ENCODE data around the gene WDR81. TPM values are rescaled to one million over a fixed set of nuclear protein-coding genes. Genes with fewer than 3 reads are reported as not detected.

Gene WDR81
- polyA plus RNA-seq, 2 of the 4 experiments (the other 2 are of a cell fraction), result 4.9 to 26.8 TPM

DNA sequence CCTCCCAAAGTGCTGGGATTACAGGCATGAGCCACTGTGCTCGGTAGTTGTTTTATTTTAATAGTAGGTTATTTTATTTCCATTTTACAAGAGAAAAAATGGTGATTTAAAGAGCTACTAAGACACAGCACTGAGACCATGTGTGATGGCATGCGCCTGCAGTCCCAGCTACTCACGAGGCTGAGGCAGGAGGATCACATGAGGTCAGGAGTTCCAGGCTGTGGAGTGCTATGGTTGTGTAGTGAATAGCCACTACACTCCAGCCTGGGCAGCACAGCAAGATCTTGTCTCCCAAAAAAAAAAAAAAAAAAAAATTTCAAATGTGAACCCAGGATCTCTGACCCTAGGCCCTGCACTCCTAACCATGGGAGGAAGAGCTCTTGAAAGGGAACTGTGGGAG lies 41.1 kb downstream of the WDR81 start:
- no peak overlapping the region for H3K4me3 ChIP-seq
- CTCF ChIA-PET, result interaction anchor here (0.6 to 28.6 kb wide), 10 partner anchors 9 to 506 kb away, joined by 3 to 591 read pairs (median 4); partner anchors contain the start of gene WDR81
- POLR2A ChIA-PET, result no interaction called here
- no peak for TF ChIP-seq CBX2 (IDR thresholded peaks at IDR 0.05; ENCODE audit: borderline replicate concordance, low read depth)
- TF ChIP-seq JUN (IDR thresholded peaks at IDR 0.05), result no peak
- no peak for TF ChIP-seq ZSCAN20 (CRISPR knock-in tag; IDR thresholded peaks at IDR 0.05)
- no peak overlapping the region for H3K4me2 ChIP-seq
- no peak for DNase-seq (ENCODE audit: low read depth in 1 of 2, low spot score in 1 of 2)
- peaks cover 31% of the 10 kb centered on the region for H3K4me1 ChIP-seq
- no peaks in the 10 kb centered on the region for H3K9me3 ChIP-seq
- WGBS (ENCODE audit: missing lambda C conversion rate), result 89% methylated on average over 3 of the region's 3 CpGs
- no peak overlapping the region for H3K27ac ChIP-seq
- no peak for ATAC-seq
- FAIRE-seq, result no peak

- Histone ChIP-seq H3K4me1 (peaks cover 31% of the 10 kb centered on the region), H3K9me3 (no peaks in the 10 kb centered on the region), H3K4me2 (no peak overlapping the region), H3K27ac (peak overlapping the region in 1 of 2 experiments; percentile 32; a peak in 1 of 6 replicates), H3K4me3 (no peak overlapping the region)
- ChIA-PET POLR2A (no interaction called here), CTCF (interaction anchor here (0.6 to 28.6 kb wide), 10 partner anchors 8 to 507 kb away, joined by 3 to 591 read pairs (median 5); partner anchors contain the start of gene WDR81)
- TF ChIP-seq ZC3H11A (IDR thresholded peaks at IDR 0.05) (peak; percentile 41), CBX2 (IDR thresholded peaks at IDR 0.05; ENCODE audit: borderline replicate concordance, low read depth) (no peak)
- WGBS (ENCODE audit: missing lambda C conversion rate), result 82% methylated on average over 20 of the region's 21 CpGs
- FAIRE-seq (no peak), DNase-seq (ENCODE audit: low read depth in 1 of 2, low spot score in 1 of 2) (no peak), ATAC-seq (no peak)
These were observed 42.1 kb downstream of the WDR81 start for GRCh38 chr17:1766382-1767135.

- DNase-seq (ENCODE audit: low read depth in 1 of 2, low spot score in 1 of 2) (no peak), FAIRE-seq (no peak), ATAC-seq (no peak)
- ChIA-PET POLR2A (no interaction called here), CTCF (interaction anchor here (1.0 to 28.6 kb wide), 5 partner anchors 9 to 193 kb away, joined by 3 to 591 read pairs (median 6); partner anchors contain the start of gene WDR81)
- no peak overlapping the region for H3K4me3 ChIP-seq
- no peak overlapping the region for H3K27ac ChIP-seq
- TF ChIP-seq KDM1A (IDR thresholded peaks at IDR 0.05; ENCODE audit: low read depth) (no peak), E2F6 (IDR thresholded peaks at IDR 0.05; ENCODE audit: borderline replicate concordance, low read depth) (no peak)
- TF ChIP-seq, protein P1, sequence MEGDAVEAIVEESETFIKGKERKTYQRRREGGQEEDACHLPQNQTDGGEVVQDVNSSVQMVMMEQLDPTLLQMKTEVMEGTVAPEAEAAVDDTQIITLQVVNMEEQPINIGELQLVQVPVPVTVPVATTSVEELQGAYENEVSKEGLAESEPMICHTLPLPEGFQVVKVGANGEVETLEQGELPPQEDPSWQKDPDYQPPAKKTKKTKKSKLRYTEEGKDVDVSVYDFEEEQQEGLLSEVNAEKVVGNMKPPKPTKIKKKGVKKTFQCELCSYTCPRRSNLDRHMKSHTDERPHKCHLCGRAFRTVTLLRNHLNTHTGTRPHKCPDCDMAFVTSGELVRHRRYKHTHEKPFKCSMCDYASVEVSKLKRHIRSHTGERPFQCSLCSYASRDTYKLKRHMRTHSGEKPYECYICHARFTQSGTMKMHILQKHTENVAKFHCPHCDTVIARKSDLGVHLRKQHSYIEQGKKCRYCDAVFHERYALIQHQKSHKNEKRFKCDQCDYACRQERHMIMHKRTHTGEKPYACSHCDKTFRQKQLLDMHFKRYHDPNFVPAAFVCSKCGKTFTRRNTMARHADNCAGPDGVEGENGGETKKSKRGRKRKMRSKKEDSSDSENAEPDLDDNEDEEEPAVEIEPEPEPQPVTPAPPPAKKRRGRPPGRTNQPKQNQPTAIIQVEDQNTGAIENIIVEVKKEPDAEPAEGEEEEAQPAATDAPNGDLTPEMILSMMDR (IDR thresholded peaks at IDR 0.05), result 0 out of 3 replicates have a peak, but pooled peaks have one; percentile 12
- WGBS (ENCODE audit: missing lambda C conversion rate), result 96% methylated on average over 12 of the region's 12 CpGs
- H3K4me2 ChIP-seq, result no peak overlapping the region
- H3K9me3 ChIP-seq, result no peaks in the 10 kb centered on the region
- peaks cover 24% of the 10 kb centered on the region for H3K4me1 ChIP-seq
These were observed 42.9 kb downstream of the WDR81 start for GRCh38 chr17:1767358-1767757.

DNA sequence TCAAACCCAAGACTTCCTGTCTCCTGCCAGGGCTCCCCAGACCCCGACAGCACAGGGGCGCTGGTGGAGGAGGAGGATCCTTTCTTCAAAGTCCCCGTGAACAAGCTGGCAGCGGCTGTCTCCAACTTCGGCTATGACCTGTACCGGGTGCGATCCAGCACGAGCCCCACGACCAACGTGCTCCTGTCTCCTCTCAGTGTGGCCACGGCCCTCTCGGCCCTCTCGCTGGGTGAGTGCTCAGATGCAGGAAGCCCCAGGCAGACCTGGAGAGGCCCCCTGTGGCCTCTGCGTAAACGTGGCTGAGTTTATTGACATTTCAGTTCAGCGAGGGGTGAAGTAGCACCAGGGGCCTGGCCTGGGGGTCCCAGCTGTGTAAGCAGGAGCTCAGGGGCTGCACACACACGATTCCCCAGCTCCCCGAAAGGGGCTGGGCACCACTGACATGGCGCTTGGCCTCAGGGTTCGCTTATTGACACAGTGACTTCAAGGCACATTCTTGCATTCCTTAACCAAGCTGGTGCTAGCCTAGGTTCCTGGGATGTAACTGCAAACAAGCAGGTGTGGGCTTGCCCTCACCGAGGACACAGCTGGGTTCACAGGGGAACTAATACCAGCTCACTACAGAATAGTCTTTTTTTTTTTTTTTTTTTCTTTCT lies 45.4 kb downstream of the WDR81 start:
- Histone ChIP-seq H3K4me2 (peak overlapping the region; percentile 59), H3K4me3 (no peak overlapping the region), H3K4me1 (peaks cover 11% of the 10 kb centered on the region), H3K27ac (peak overlapping the region; percentile 60 to 83), H3K9me3 (no peaks in the 10 kb centered on the region)
- no peak for FAIRE-seq
- CTCF ChIA-PET, result interaction anchor here (0.7 to 28.6 kb wide), 12 partner anchors 8 to 96 kb away, joined by 3 to 591 read pairs (median 4); partner anchors contain the start of genes SERPINF1 and WDR81
- POLR2A ChIA-PET, result interaction anchor here (0.5 to 1.3 kb wide), 6 partner anchors 9 to 142 kb away, joined by 3 to 10 read pairs (median 6); partner anchors contain the start of gene SLC43A2
- peak; percentile 79 for ATAC-seq
- WGBS (ENCODE audit: missing lambda C conversion rate), result 21% methylated on average over 21 of the region's 21 CpGs
- peak; percentile 61 to 78 for DNase-seq (ENCODE audit: low read depth in 1 of 2, low spot score in 1 of 2)
- TF ChIP-seq RFX5 (IDR thresholded peaks at IDR 0.05), result no peak
- 0 out of 2 replicates have a peak, but pooled peaks have one; percentile 40 for TF ChIP-seq RARB (CRISPR knock-in tag; IDR thresholded peaks at IDR 0.05)
- TF ChIP-seq HEYL (CRISPR knock-in tag; IDR thresholded peaks at IDR 0.05), result no peak
- TF ChIP-seq, protein P2, sequence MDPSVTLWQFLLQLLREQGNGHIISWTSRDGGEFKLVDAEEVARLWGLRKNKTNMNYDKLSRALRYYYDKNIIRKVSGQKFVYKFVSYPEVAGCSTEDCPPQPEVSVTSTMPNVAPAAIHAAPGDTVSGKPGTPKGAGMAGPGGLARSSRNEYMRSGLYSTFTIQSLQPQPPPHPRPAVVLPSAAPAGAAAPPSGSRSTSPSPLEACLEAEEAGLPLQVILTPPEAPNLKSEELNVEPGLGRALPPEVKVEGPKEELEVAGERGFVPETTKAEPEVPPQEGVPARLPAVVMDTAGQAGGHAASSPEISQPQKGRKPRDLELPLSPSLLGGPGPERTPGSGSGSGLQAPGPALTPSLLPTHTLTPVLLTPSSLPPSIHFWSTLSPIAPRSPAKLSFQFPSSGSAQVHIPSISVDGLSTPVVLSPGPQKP (IDR thresholded peaks at IDR 0.05; ENCODE audit: low read depth, low read length), result no peak
- 0 out of 2 replicates have a peak, but pooled peaks have one; percentile 16 for TF ChIP-seq HOXB13 (CRISPR knock-in tag; IDR thresholded peaks at IDR 0.05; ENCODE audit: low read depth)
- TF ChIP-seq TP53 (CRISPR knock-in tag; IDR thresholded peaks at IDR 0.05), result no peak
- TF ChIP-seq, protein P3, sequence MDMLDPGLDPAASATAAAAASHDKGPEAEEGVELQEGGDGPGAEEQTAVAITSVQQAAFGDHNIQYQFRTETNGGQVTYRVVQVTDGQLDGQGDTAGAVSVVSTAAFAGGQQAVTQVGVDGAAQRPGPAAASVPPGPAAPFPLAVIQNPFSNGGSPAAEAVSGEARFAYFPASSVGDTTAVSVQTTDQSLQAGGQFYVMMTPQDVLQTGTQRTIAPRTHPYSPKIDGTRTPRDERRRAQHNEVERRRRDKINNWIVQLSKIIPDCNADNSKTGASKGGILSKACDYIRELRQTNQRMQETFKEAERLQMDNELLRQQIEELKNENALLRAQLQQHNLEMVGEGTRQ (IDR thresholded peaks at IDR 0.05), result no peak
- TF ChIP-seq TFCP2L1 (CRISPR knock-in tag; IDR thresholded peaks at IDR 0.05), result no peak
- TF ChIP-seq RNF2 (IDR thresholded peaks at IDR 0.05; ENCODE audit: borderline replicate concordance, low read depth), result no peak
- no peak for TF ChIP-seq MAZ (IDR thresholded peaks at IDR 0.05; ENCODE audit: borderline replicate concordance, low read depth, low read length)
- TF ChIP-seq MAFK (IDR thresholded peaks at IDR 0.05; ENCODE audit: partially characterized antibody), result no peak
- peak; percentile 44; the same call in 1 of the 2 replicates for TF ChIP-seq E2F6 (IDR thresholded peaks at IDR 0.05; ENCODE audit: borderline replicate concordance, low read depth)
- no peak for TF ChIP-seq SREBF2 (IDR thresholded peaks at IDR 0.05)
- TF ChIP-seq ZC3H11A (IDR thresholded peaks at IDR 0.05), result no peak
- TF ChIP-seq CBX2 (IDR thresholded peaks at IDR 0.05; ENCODE audit: borderline replicate concordance, low read depth), result no peak
- TF ChIP-seq CHD2 (IDR thresholded peaks at IDR 0.05; ENCODE audit: low read length, partially characterized antibody), result no peak
- no peak for TF ChIP-seq ESRRA (IDR thresholded peaks at IDR 0.05; ENCODE audit: borderline replicate concordance, low read length)

All from A549 (cell line).